ENCODE measurements around the gene PHAF1. TPM values are rescaled to one million over a fixed set of nuclear protein-coding genes. Genes with fewer than 3 reads are reported as not detected.

The PHAF1 gene
- total RNA-seq, 1 experiment from 2014 or later, result 18.7 TPM

DNA sequence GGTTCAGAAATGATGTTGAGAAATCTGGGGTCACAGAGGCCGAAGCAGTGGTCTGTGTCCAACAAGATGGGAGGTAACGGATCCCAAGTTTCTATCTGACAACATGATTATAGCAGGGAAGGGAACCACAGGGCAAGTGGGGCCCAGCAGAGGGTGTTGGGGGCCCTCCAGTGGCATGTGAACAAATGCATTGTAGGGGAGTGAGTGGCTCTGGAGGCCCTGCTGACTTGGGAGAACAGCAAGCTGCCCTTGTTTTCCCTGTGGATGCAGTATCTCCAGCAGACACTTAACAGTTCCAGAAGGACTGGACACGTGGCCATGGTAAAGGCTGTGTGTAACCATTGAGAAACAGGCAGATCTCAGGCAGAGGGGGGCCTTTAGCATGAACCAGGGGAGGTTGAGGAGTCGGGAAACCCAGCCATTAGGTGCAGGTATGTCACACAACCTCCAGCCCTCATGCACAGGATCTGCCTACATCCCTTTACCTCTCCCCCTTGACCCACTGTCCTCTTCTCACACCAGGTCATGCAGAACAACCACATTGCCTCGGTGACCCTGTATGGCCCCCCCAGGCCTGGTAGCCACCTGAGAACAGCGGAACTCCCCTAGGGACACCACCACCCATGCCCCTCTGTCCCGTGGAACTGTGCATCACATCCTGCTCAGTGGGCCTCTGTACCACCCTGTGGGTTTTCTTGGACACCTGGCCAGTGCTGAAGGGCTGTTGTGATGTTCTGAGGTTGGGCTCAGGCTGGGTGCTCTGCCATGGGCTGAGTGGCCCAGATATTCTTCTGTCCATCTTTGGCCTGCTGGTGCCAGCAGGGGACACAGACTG, 37.0 kb downstream of the PHAF1 start:
- Histone ChIP-seq H3K9me3 (replicated peaks) (peaks cover 10% of the 10 kb centered on the region), H3K27me3 (replicated peaks) (no peaks in the 10 kb centered on the region), H3K27ac (no peak overlapping the region), H3K4me1 (replicated peaks) (peaks cover 25% of the 10 kb centered on the region), H3K4me3 (no peak overlapping the region), H3K36me3 (peaks cover 90% of the 10 kb centered on the region)
- DNase-seq (ENCODE audit: low read depth in 1 of 2, low spot score in 2 of 2), result no peak

DNA sequence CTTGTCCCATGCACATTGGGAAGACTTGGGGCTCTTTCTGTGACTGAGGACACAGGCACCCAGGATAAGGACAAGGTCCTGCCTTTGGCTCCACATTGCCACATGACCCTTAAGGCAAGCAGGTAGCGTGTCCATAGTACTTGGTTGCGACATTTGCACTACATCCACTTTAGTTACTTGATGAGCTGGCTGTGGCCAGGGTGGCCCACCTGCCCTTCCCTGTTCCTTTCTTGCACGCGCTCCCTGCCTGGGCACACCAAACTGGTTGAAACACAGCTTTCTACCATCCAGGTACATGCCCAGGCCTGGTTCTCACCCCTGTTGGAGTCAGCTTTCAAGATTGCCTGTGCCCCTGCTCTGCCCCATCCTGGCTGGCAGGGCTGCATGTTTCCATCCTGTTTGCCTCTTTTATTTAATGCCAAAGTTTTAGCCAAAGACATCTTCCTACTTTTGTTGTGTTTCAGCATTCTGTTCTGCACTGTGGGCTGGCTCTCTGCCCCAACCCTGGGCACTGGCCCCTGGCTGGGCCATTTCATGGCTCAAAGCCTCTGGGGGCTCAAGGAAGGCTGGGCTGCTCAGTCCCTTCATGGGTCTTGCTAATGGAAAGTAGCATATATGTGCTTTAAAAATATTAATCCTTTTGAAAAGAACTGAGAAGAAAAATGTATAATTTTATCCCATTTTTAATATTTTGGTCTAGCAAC, 37.8 kb downstream of the PHAF1 start:
- no peak for DNase-seq (ENCODE audit: low read depth in 1 of 2, low spot score in 2 of 2)
- peaks cover 10% of the 10 kb centered on the region for H3K9me3 ChIP-seq (replicated peaks)
- H3K27ac ChIP-seq, result no peak overlapping the region
- no peaks in the 10 kb centered on the region for H3K27me3 ChIP-seq (replicated peaks)
- H3K4me3 ChIP-seq, result no peak overlapping the region
- peaks cover 25% of the 10 kb centered on the region for H3K4me1 ChIP-seq (replicated peaks)
- peaks cover 82% of the 10 kb centered on the region for H3K36me3 ChIP-seq

- Histone ChIP-seq H3K4me1 (replicated peaks) (peaks cover 25% of the 10 kb centered on the region), H3K9me3 (replicated peaks) (peaks cover 10% of the 10 kb centered on the region), H3K27me3 (replicated peaks) (no peaks in the 10 kb centered on the region), H3K4me3 (no peak overlapping the region), H3K36me3 (peaks cover 75% of the 10 kb centered on the region), H3K27ac (no peak overlapping the region)
- DNase-seq (ENCODE audit: low read depth in 1 of 2, low spot score in 2 of 2), result no peak
Observed at GRCh38 chr16:67148221-67148620, 38.5 kb downstream of the PHAF1 start.

DNA sequence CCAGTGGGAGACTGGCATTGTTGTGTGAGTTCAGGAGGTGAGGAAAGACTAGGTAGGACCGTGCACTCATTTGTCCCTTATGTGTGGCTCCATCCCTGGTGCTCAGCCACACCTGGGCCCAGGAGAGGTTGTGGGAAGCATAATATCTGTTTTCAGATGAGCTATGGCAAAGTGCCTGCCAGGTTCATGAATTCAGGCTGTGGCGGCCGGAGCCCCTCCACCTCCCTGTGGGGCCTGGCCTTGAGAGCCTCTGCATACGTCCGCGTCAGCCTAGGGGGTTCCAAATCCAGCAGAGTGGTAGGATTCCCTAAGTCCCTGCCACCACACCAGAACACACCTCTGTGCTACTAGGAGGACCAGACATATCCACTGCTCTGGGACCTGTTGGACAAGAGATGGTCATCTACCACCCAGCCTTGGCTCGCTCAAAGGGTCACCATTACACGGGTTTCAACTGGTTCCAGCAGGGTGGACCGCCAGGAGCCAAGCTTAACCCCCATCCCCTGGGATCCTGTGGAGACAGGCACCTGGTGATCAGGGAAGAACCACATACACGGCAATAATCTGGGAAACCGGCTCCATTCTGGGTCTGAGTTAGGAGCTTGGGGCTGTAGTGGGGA, 39.0 kb downstream of the PHAF1 start:
- H3K27ac ChIP-seq, result no peak overlapping the region
- peaks cover 25% of the 10 kb centered on the region for H3K4me1 ChIP-seq (replicated peaks)
- peaks cover 10% of the 10 kb centered on the region for H3K9me3 ChIP-seq (replicated peaks)
- no peak overlapping the region for H3K4me3 ChIP-seq
- no peak for DNase-seq (ENCODE audit: low read depth in 1 of 2, low spot score in 2 of 2)
- no peaks in the 10 kb centered on the region for H3K27me3 ChIP-seq (replicated peaks)
- peaks cover 71% of the 10 kb centered on the region for H3K36me3 ChIP-seq

- no peaks in the 10 kb centered on the region for H3K27me3 ChIP-seq (replicated peaks)
- H3K4me3 ChIP-seq, result peak overlapping the region; percentile 70; the same call in 1 of the 2 replicates
- no peak overlapping the region for H3K27ac ChIP-seq
- peaks cover 67% of the 10 kb centered on the region for H3K36me3 ChIP-seq
- no peak for DNase-seq (ENCODE audit: low read depth in 1 of 2, low spot score in 2 of 2)
- peaks cover 25% of the 10 kb centered on the region for H3K4me1 ChIP-seq (replicated peaks)
- peaks cover 10% of the 10 kb centered on the region for H3K9me3 ChIP-seq (replicated peaks)
Observed at GRCh38 chr16:67149276-67150046, 39.7 kb downstream of the PHAF1 start.

GRCh38 chr16:67150047-67150832, 40.5 kb downstream of the PHAF1 start:
- Histone ChIP-seq H3K9me3 (replicated peaks) (peaks cover 10% of the 10 kb centered on the region), H3K27ac (peak overlapping the region; percentile 83), H3K4me1 (replicated peaks) (peaks cover 28% of the 10 kb centered on the region), H3K36me3 (peaks cover 61% of the 10 kb centered on the region), H3K4me3 (peak overlapping the region; percentile 70), H3K27me3 (replicated peaks) (no peaks in the 10 kb centered on the region)
- peak; percentile 71 to 78 for DNase-seq (ENCODE audit: low read depth in 1 of 2, low spot score in 2 of 2)

- Histone ChIP-seq H3K27me3 (replicated peaks) (no peaks in the 10 kb centered on the region), H3K4me3 (peak within 1 kb of the TSS; percentile 70), H3K36me3 (peaks cover 55% of the 10 kb centered on the region), H3K4me1 (replicated peaks) (peaks cover 32% of the 10 kb centered on the region), H3K27ac (peak within 1 kb of the TSS; percentile 83), H3K9me3 (replicated peaks) (peaks cover 10% of the 10 kb centered on the region)
- DNase-seq (ENCODE audit: low read depth in 1 of 2, low spot score in 2 of 2), result peak; percentile 85 to 90
Observed at GRCh38 chr16:67150833-67151396, 41.2 kb downstream of the PHAF1 start, which contains the start of gene B3GNT9. B3GNT9 (minus strand) TSS chr16:67150998; CDS start chr16:67150485, 513 bp downstream.

GRCh38 chr16:67151431-67152097, 41.8 kb downstream of the PHAF1 start:
- Histone ChIP-seq H3K9me3 (replicated peaks) (peaks cover 10% of the 10 kb centered on the region), H3K27me3 (replicated peaks) (no peaks in the 10 kb centered on the region), H3K4me3 (peak overlapping the region; percentile 70; the same call in 1 of the 2 replicates), H3K4me1 (replicated peaks) (peaks cover 32% of the 10 kb centered on the region), H3K36me3 (peaks cover 48% of the 10 kb centered on the region), H3K27ac (peak overlapping the region; percentile 83; the same call in 1 of the 2 replicates)
- DNase-seq (ENCODE audit: low read depth in 1 of 2, low spot score in 2 of 2), result no peak

- Histone ChIP-seq H3K27me3 (replicated peaks) (no peaks in the 10 kb centered on the region), H3K36me3 (peaks cover 20% of the 10 kb centered on the region), H3K9me3 (replicated peaks) (peaks cover 4% of the 10 kb centered on the region), H3K4me3 (no peak overlapping the region), H3K4me1 (replicated peaks) (peaks cover 33% of the 10 kb centered on the region), H3K27ac (no peak overlapping the region)
- no peak for DNase-seq (ENCODE audit: low read depth in 1 of 2, low spot score in 2 of 2)
Observed at GRCh38 chr16:67154578-67155294, 45.0 kb downstream of the PHAF1 start.

GRCh38 chr16:67155295-67156142, 45.8 kb downstream of the PHAF1 start:
- Histone ChIP-seq H3K4me3 (no peak overlapping the region), H3K27me3 (replicated peaks) (no peaks in the 10 kb centered on the region)
- peak; percentile 59 to 70 for DNase-seq (ENCODE audit: low read depth in 1 of 2, low spot score in 2 of 2)

More at GRCh38 chr16:67155295-67156142, 45.8 kb downstream of the PHAF1 start:
- Histone ChIP-seq H3K27ac (no peak overlapping the region), H3K36me3 (peaks cover 12% of the 10 kb centered on the region; the same call in 1 of the 2 replicates), H3K9me3 (replicated peaks) (no peaks in the 10 kb centered on the region), H3K4me1 (replicated peaks) (peaks cover 31% of the 10 kb centered on the region)

Data from SJSA1 (cell line).